HG03342 (cell line): ENCODE measurements around the gene THRB.

Experiments
- ATAC-seq: cut with Tn5 transposase; IDR thresholded peaks from one replicate; pipeline ENCODE4 v1.9.1; 2021; ENCODE audit warnings: mild to moderate bottlenecking, moderate library complexity; ENCODE audit not compliant: unreplicated experiment

THRB gene

DNA sequence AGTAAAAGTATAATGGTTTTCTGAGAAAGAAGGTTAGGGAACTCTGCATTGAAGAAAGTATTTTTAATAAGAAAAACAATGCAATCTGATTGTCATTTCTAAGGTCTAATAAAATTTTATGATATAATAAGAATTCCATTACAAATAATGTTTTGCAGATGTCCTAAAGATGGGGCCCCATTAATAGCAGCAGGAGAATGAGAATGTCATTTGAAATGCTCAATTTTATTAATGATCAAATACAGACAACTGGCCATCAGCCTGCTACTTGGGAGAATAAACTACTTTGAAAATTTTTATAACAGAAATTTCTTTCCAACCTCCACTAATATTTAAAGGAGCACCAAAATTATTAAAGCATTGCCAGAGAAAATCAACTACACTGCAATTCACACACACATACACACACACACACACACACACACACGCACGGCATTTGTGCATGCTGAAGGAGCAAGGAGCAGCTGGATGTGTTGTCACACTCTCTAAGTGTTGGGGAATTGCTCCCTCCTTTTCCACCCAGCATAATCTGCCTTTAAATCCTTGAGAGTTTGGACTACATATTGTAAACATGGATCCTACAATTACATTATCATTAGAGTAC is 109.5 kb downstream of the THRB start:
- ATAC-seq: no peak

DNA sequence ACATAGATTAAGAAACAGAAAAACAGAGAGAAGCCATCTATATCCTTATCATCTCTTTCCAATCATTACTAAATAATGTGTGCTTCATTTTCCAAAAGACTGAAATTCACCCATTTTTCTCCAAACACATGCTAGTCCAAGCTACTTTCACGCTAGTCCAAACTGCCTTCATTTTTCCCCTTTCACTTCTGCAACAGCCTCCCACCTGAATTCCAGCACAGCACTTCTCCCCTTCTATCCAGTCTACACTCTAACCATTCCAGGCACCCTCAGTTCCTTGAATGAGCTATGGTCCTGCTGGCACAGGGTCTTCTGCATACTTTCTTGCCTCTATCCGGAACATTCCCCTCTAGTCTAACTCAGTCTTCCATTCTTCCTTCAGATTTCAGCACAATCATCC is 112.0 kb downstream of the THRB start:
- no peak for ATAC-seq

DNA sequence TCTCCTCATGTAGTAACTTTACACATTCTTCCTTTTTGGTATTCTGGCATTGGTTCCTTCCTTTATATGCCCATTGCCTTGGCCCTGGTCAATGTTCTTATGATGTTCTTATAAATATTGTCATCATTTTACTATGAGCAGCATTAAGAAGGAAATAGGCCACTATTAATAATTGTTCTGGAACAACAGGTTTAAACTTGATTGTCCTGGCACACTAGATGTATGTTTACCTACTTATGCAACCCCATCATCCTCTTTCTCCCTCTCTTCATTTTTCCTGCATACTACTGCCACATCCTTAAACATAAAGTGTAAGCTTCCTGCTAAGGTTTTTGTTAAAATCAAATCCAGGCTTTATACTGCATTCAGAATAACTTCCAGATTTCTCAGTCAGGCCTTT is 114.7 kb downstream of the THRB start:
- no peak for ATAC-seq

DNA sequence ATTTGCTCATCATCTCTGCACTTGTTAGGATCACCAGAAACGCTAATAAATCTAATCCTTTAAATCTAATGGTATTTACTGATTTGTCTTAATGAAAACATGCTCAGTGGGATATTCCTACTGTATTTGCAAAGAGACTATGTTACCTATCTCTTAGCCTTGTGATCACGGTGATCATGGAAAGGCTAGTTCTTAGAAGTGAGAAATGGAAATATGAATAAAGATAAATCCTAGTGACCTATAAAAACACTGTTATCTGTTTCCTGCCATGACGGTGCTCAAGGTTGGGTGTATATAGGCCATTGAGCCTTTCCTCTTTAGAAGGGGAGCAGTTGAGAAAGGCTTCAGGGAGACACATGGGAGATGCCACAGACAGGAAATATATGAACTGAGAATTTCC is 116.3 kb downstream of the THRB start:
- ATAC-seq: no peak

DNA sequence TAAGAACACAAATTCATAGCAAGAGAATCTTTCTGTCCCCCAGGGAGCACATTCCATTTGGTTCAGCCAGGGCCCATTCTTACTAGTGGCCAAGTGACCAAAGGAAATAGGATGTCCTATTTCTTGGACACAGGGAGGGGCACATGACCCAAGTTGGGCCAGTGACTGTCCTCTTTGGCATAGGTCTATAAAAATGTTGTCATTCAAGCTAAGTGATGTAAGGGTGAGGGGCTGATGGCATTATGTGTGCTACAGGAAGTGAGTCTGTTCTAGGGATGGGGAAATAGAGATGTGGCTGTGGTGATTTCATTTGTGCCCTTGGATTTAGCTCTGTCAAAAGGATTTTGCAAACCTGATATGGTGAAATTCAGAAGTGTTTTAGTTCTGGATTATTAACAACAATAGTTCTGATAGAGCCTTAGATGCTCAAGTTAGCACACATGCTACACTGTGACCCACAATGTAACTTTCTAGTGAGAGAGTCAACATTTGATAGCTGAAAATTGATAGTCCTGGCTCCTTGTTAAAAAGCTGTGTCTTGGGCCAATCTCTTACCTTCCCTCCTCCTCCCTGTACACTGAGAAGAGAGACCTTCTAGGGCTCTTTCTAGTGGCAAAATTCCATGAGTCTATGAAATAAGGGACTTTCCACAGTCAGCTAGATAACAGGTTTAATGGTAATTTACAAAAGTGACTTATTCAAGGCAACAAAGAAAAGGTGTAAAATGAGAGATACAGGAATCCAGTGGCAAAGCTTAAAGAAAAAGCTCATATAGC is 117.2 kb downstream of the THRB start:
- ATAC-seq: no peak

DNA sequence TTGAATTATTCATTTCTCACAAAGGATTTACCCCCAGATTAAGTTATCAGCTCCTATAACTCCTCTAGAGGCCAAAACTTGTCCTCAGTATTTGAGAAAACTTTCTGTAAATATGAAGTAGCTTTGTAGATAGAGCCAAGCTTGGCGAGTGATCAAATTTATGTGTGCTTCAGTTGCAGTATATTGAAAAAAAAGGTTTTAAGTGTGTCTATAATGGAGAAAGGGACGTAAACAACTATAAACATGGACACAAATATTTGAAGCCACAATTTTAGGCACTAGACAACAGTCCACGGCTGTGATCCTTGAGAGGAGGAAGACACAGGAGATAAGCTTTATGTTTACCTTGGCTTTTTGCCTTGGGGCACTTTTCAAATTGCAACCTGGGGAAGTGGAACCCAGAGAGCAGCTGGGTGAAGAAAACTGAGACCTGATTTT is 118.7 kb downstream of the THRB start:
- ATAC-seq: no peak

DNA sequence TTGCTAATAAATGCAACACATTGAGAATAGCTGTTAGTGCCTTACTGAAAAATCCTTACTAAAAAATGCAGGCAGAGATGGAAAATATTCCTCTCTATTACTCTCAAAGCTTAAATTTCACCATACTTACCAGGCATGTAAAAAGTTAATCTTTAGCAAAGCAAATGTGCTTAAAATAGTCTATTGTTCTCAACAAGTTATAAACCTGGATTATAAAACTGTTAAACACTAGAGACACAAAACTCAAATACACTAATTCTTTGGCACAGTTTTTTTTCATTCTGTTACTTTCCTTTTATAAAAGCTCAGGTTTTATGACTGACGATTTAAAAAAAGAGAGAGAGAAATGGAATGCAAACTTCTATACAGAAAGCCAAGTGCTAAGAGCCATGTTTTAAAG is 119.8 kb downstream of the THRB start:
- no peak for ATAC-seq

DNA sequence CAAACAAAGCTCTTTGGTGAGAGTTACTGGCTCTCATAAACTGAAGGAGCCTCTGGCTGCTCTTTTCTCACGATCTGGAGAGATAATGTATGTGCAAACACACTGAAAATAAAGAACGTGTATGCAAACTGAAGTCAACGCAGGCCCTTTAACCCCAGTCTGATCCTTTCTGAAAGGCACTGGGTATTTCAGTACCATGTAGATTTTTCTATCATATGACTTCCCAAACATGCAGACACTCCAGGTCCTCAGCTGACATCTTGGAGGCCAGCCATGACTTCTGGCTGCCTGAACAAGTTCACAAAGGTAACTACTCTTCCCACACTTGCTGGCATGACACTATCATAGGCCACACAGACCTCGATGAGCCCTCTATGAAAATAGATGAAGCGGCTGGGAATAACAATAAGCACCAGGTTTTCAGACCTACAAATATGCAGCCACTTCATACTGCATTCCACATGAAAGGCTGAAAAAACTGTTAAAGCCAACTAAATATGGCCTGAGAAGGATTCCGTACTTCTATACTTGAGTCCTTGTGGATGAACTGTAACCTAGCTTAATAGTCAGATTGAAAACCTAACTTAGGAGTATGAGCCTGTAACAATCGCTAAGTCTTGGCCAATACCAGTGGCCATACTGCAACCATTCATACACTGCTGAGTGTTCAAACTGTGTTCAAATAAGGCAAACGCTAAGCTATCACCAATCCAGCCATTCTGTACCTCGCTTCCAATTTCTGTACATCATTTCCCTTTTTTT is 121.3 kb downstream of the THRB start:
- no peak for ATAC-seq

DNA sequence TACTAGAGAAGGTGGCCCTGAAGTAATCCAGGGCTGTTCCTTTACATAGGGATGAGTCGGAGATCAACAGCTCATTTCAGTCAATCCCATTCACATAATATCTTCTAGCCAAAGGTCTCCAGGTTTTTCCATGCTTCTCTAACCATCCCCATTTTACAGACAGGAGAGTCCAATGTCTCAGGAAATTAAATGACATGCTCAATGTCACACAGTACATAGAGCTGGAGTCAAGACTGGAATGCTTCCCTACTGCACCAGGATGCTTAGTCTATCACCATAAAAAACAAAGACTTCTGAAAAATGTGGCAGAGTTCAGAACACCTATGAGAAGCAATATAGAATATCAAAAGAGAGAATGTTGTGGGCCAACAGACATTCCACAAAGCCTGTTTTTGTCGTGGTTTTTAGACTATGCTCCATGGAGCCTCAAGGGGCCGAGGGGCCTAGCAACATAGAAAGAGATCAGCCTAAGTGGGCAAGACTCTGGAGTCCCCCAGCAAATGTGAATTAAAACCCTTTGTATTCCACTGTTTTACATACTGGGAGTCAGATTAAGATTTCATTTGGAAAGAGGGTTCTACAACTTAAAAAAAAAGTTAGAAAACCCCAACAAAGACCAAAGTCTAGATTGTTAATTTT is 122.0 kb downstream of the THRB start:
- ATAC-seq: no peak

DNA sequence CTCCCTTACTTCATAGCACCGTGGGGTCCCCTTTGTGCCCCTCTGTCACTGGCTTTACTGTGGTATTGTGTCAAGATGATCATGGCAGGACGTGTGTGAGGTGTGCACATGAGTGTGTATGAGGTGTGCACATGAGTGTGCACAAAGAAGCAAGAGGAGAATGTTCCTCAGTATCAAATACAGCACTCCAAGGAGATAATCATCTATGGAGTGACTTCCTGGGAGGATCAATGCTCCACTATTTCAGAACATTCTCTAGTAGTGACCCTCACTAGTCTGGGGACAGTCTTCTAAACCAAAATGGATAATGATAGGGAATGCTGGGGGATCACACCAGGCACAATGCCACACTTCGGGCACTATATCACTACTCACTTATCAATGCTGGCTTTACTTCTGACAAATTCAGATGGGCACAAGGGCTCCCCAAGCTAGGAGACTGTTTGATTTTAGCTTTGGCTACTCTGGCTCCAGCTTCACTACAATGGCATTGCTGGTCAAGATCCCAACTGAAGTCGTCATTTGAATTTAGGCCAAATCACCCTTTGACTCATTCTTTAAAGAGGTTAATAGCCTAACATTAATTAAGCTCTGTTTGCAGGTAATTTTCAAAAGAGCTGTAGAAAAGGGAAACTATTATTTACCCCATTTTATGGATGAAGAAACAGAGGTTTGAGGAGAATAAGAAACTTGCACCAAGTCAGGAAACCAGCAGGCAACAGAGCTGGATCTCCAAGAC is 124.1 kb downstream of the THRB start:
- no peak for ATAC-seq

DNA sequence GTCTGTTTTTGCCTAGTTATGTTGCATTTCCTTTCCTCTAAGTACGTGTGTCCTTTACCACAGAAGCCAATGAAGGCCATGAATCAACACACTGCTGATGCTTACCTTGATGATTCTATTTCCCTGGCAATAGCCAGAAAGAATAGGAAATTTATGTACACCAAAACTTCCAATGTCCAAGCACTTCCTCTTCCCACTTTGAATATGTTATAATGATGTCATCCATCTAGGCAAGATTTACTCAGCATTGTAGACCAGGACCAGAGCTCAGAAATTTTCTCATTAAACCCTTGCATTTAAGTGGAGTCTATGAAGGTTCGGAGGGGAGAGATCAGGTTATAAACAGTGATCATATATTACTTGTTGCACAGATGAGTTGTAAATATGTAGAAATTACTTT is 126.0 kb downstream of the THRB start:
- no peak for ATAC-seq

DNA sequence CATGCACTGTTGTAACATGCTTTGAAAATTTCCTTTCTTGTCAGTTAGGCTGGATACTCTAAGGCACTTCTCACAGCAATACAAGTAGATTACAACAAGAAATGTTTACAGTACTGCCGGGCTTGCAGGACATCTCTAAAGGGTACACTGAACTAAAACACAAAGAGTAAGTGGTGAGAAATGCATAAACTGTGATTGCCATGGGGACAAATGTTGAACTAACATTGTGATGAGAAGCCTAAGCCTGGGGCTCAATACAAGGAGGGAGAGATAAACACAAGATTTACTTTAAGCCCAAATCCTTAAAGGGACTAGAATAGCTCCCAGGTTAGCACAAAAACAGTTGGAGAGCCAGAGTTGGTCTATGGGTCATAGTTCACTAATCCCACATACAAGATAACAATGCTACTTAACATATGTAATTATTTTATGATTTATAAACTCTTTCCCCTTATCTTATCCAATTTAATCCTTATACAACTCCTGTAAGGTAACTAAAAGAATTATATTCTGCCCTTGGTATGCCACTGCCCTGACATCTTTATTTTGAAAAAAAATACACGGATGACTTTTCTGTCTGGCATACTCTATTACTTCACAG is 126.9 kb downstream of the THRB start:
- no peak for ATAC-seq

DNA sequence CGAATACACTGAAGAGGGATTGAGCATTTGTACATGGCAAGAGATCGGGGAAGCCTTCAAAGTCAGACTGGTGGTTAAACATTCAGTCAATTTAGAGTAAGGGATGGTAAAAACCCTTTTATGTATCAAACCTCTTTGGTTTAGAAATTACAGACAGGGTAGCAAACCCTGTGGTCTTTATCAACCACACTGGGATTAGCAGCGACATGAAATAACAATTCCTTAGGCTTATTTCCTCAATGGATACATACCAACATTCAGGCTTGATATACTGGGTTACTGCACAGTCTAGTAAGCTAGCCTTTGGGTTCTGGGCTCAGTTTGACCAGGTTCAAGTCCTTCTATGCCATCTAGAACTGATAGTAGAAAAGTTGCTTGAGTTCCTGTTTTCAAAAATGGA is 127.4 kb downstream of the THRB start:
- no peak for ATAC-seq

DNA sequence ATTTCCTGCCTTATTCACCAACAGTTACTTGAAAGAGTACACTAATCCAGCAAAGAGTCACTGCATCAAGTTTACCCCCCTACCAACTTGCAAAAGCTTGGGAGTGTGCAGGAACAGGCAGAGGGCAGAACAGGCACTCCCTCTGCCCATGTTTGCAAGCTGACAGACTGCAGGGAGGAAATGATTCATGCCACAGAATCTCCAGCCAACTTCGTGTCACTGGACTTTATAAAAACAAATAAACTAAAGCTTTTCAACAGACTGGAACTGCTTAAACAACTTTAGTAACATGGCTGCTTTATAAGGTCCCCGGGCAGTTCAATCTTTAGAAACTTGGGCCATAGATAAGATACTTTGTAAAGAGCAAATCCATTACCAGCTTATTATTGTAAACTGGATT is 129.5 kb downstream of the THRB start:
- ATAC-seq: no peak

DNA sequence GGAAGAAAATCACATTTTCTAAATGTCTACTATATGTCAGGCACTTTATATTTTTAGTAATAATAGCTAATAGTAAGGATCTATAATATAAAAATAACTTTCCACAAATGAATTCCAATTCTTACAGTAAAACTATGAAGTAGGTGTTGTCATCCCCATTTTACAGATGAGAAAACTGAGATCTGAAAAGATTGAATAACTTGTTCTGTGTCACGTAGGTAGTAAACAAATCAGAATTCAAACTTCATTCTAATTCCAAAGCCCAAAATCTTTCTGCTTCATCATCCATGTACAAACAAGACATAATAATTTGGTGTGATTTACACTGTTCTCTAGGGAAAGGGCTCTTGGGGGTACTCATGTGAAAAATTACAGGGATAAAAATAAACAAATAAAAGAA is 130.3 kb downstream of the THRB start:
- ATAC-seq: no peak

DNA sequence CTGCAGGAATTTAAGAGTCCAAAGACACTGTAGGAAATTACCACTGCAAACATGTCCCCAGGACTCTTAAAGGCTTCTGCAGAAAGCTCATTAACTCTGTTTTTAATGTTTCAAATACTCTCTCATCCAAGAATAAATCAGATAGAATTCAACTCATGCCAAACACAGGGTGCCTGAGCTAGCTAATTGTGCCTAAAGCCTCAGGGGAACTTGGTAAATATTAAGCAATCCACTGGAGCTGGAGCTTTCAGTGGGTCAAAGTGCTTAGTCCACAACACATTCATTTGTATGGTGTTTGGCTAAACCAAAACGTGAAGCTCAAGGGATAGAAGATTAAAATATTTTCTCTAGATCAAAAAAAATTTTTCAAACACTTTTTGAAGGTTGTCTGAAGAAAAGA is 131.4 kb downstream of the THRB start:
- no peak for ATAC-seq

DNA sequence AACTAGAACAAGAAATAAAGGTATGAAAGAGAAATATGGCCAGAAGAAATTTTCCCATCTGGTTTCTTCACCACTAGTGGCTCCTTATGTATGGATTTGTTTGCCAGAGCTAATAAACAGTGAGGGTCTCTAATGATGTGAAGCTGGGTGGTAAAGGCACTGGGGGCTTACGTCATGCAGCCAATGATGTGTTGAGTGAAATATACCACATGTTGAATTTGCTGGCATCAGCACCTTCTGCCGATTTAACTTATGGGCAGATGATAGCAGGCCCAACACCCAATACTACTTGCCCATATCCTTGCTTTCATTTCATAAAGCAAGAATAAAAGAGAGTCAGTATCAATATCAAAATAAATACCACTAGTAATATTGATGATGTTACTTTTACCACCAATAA is 133.0 kb downstream of the THRB start:
- no peak for ATAC-seq

DNA sequence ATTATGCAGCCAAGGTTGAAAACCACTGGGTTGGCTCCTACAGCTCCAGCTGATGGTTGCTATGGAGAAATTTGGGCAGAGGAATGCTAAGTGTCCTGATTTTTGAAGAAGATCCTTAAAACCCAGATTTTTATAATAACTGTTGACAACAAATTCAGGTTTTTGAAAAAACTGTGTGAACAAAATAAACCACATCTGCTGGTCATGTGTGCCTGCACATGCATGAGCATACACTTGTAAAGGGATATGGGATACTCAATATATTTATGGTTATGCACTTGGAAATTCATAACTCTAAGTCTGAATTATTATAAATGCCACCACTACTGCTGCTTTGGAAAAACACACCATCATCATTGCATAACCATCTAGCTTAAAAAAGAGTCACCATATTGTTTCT is 133.7 kb downstream of the THRB start:
- no peak for ATAC-seq

DNA sequence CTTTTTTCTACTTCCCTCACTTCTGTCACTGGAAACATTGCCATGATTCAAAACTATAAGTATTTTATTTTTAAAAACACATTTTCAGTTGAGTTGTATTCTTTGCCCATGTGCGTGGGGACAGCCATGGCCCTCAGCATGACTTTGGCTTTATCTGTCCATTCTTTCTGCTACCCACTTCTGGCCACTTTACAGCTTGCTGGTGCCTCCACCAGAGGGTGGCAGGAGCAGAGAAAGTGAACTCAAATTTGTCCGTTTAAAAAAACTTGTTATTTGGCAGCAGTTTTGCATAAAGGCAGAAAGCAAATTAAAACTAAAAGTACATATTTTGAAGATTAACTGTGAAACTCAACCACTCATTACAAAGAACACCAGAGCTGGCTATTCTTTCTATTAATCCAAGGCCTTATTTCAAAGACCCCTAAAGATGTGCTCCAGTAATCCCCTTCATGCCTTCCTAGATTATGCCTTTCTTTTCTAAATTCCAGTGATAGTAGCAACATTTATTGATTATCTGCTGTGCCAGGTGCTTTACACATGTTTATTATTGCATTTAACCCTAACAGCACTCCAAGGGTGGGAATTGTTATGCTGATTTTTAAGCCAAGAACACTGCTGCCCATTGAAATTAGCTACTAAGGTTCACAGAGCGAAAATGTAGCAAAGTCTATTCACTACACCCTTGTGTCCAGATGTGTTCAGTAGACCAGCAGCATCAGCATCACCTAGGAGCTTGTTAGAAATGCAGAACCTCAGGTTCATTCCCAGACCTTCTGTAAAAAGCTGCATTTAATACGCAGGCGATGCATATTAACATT is 134.8 kb downstream of the THRB start:
- no peak for ATAC-seq

DNA sequence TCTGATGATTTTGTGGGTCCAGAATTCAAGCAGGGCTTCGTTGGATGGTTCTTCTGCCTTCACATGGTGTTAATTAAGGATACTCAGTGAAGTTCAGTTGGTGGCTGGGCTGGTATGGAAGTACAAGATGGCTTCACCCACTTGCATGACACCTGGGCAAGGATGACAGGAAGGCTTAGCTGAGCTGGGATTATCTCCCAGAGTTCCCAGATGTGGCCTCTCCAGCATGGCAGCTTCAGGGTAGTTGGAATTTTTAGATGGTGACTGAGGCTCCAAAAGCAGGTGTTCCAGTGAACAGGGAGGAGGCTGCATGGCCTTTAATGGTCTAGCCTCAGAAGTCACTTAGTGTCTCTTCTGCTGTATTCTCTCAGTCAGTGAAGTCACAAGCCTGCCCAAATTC is 135.5 kb downstream of the THRB start:
- no peak for ATAC-seq
